B cell (primary cell): ENCODE results near the gene SLC39A11. TPM values are rescaled to one million over a fixed set of nuclear protein-coding genes. Genes with fewer than 3 reads are reported as not detected.

ENCODE experiments used
- ATAC-seq: fragments of 200-7000 bp; cut with Tn5 transposase; one replicate; pipeline ENCODE4 v1.10.0; 2021; ENCODE audit warnings: low read depth, mild to moderate bottlenecking, moderate number of reproducible peaks, moderate library complexity
- CTCF ChIA-PET: fragments of 350-600 bp; sonication (Branson Sonifier 250); formaldehyde crosslinking; loops from one replicate; lab custom pipeline; 2021; ENCODE audit warnings: antibody characterized with exemption, inconsistent platforms; lab: Charles Lee
- POLR2A ChIA-PET: fragments of 350-600 bp; sonication (Branson Sonifier 250); formaldehyde crosslinking; loops from one replicate; lab custom pipeline; 2021; ENCODE audit warnings: antibody characterized with exemption; lab: Charles Lee
- DNase-seq: peaks from one replicate; pipeline ENCODE4 v3.0.0; 2013
- H2AFZ ChIP-seq: 2 replicates; pipeline ENCODE4 v1.6.1; 2012; ENCODE audit warnings: mild to moderate bottlenecking, low read depth, low read length; ENCODE audit not compliant: insufficient read depth, poor library complexity, severe bottlenecking
- H3K27ac ChIP-seq, 2 donors: 1 replicate in 1 of 2; 2 replicates in 1 of 2; pipeline ENCODE4 v1.5.1; 2012 to 2013; ENCODE audit warnings: low read length in 2 of 2, mild to moderate bottlenecking in 2 of 2, moderate library complexity in 1 of 2
- H3K27me3 ChIP-seq, 4 experiments: fragments of 200-600 bp in 1 of 4; sonication (generic) in 1 of 4; replicated peaks in 1 of 4; 1 replicate in 2 of 4; 2 replicates in 2 of 4; pipeline versions ENCODE4 v1.6.1 to v1.7.0; 2013 to 2016; ENCODE audit warnings: low read length in 3 of 4, mild to moderate bottlenecking in 2 of 4, mixed read lengths in 1 of 4, moderate library complexity in 1 of 4; ENCODE audit not compliant: insufficient read depth in 4 of 4, control insufficient read depth in 3 of 4; ENCODE audit errors: control extremely low read depth in 1 of 4
- H3K36me3 ChIP-seq, 2 experiments: replicated peaks in 1 of 2; 1 replicate in 1 of 2; 2 replicates in 1 of 2; pipeline versions ENCODE4 v1.6.1 to v1.7.1; 2013; ENCODE audit warnings: low read length in 1 of 2; ENCODE audit not compliant: insufficient read depth in 2 of 2, control insufficient read depth in 1 of 2; ENCODE audit errors: control extremely low read depth in 1 of 2, extremely low read depth in 1 of 2
- H3K4me1 ChIP-seq, 2 donors: fragments of 200-600 bp in 1 of 2; sonication (generic) in 1 of 2; 1 replicate in 1 of 2; 2 replicates in 1 of 2; pipeline versions ENCODE4 v1.5.1 to v1.6.1; 2013 to 2017; ENCODE audit warnings: low read length in 2 of 2; ENCODE audit not compliant: control insufficient read depth in 2 of 2, insufficient read depth in 2 of 2
- H3K4me2 ChIP-seq: replicated peaks from 2 replicates; pipeline ENCODE3; 2012; ENCODE audit warnings: mild to moderate bottlenecking, low read depth, low read length; ENCODE audit not compliant: poor library complexity, severe bottlenecking
- H3K4me3 ChIP-seq, 5 experiments: fragments of 200-600 bp in 1 of 5; sonication (generic) in 1 of 5; 1 replicate in 3 of 5; 2 replicates in 2 of 5; pipeline versions ENCODE4 v1.5.1 to v1.7.0; 2011 to 2016; ENCODE audit warnings: low read length in 4 of 5, mild to moderate bottlenecking in 4 of 5, low read depth in 2 of 5, control low read depth in 1 of 5, moderate library complexity in 1 of 5; ENCODE audit not compliant: insufficient read depth in 1 of 5; ENCODE audit errors: control extremely low read depth in 1 of 5, extremely low read depth in 1 of 5
- H3K79me2 ChIP-seq: fragments of 200-600 bp; sonication (generic); one replicate; pipeline ENCODE4 v1.6.0; 2016; ENCODE audit warnings: low read length; ENCODE audit not compliant: control insufficient read depth, insufficient read depth
- H3K9ac ChIP-seq: fragments of 200-600 bp; sonication (generic); 2 replicates; pipeline ENCODE4 v1.6.1; 2017; ENCODE audit warnings: mild to moderate bottlenecking, low read length, moderate library complexity
- H3K9me3 ChIP-seq, 3 donors: one replicate each; pipeline versions ENCODE4 v1.6.1 to v1.7.1; 2013; ENCODE audit warnings: low read length in 2 of 3; ENCODE audit not compliant: control insufficient read depth in 2 of 3, insufficient read depth in 1 of 3; ENCODE audit errors: control extremely low read depth in 1 of 3
- H4K20me1 ChIP-seq: 2 replicates; pipeline ENCODE4 v1.6.0; 2012; ENCODE audit warnings: mild to moderate bottlenecking, low read length; ENCODE audit not compliant: insufficient read depth, control insufficient read depth, poor library complexity, severe bottlenecking
- H3K27ac Mint-ChIP-seq: one replicate; pipeline ENCODE4 v1.8.0; 2021; ENCODE audit warnings: mixed read lengths
- H3K27me3 Mint-ChIP-seq: one replicate; pipeline ENCODE4 v1.8.0; 2021; ENCODE audit warnings: mixed read lengths
- H3K4me1 Mint-ChIP-seq: one replicate; pipeline ENCODE4 v1.8.0; 2021; ENCODE audit warnings: mixed read lengths
- H3K4me3 Mint-ChIP-seq: one replicate; pipeline ENCODE4 v1.8.0; 2021; ENCODE audit warnings: mixed read lengths
- H3K9me3 Mint-ChIP-seq: one replicate; pipeline ENCODE4 v1.8.0; 2022; ENCODE audit warnings: mixed read lengths; ENCODE audit not compliant: insufficient read depth
- CTCF ChIP-seq: fragments of 200-600 bp; IDR thresholded peaks from one replicate; pipeline ENCODE4 v1.8.0; 2022; ENCODE audit warnings: antibody characterized with exemption, mild to moderate bottlenecking
- EZH2 ChIP-seq: IDR thresholded peaks from 2 replicates; pipeline ENCODE4 v1.6.1; 2012; ENCODE audit warnings: borderline replicate concordance, low read depth, mild to moderate bottlenecking, moderate library complexity, low read length; ENCODE audit not compliant: insufficient read depth, poor library complexity, severe bottlenecking
- WGBS: methylation state at CpG from one replicate; pipeline ENCODE4 v1.1.5; 2013; ENCODE audit warnings: missing lambda C conversion rate; ENCODE audit not compliant: insufficient coverage; 5-methylcytosine and 5-hydroxymethylcytosine counted together
- intact Hi-C: fragments of 100-400 bp; cut with micrococcal nuclease; formaldehyde crosslinking; loops from one replicate; pipeline ENCODE4 v1.10.0; 2022
- polyA plus RNA-seq: library from polyadenylated mRNA; depleted of rRNA; stranded (reverse); fragments of >200 nt; gene quantifications from 2 replicates; pipeline ENCODE4 v1.2.3, GENCODE V29; 2012
- total RNA-seq, 2 donors: library from RNA; stranded (reverse); fragments of 120-200 nt in 1 of 2; gene quantifications; 1 replicate in 1 of 2; 2 replicates in 1 of 2; pipeline versions ENCODE4 v1.2.3 to v1.2.4, GENCODE V29; 2013 to 2022

Gene SLC39A11
- total and polyA plus RNA-seq, 2 donors (not counting 1 experiment from before 2014, with no cell fraction given) = 6.9 to 39.6 TPM

GRCh38 chr17:72730077-72730476, 362.4 kb downstream of the SLC39A11 start:
- no peak overlapping the region for H3K27ac ChIP-seq
- H2AFZ ChIP-seq = no peak overlapping the region
- H4K20me1 ChIP-seq = no peaks in the 10 kb centered on the region
- H3K4me1 Mint-ChIP-seq = peaks cover 25% of the 10 kb centered on the region
- ChIA-PET POLR2A (no interaction called here), CTCF (no interaction called here)
- H3K27ac Mint-ChIP-seq = no peak overlapping the region
- DNase-seq (no peak), ATAC-seq (no peak)
- no peaks in the 10 kb centered on the region for H3K79me2 ChIP-seq
- H3K4me2 ChIP-seq = no peak overlapping the region
- no peaks in the 10 kb centered on the region for H3K27me3 Mint-ChIP-seq
- intact Hi-C loops = no loop called here
- no peaks in the 10 kb centered on the region for H3K9me3 Mint-ChIP-seq
- no peak overlapping the region for H3K4me3 ChIP-seq
- 52% methylated on average over 6 of the region's 7 CpGs for WGBS
- H3K9ac ChIP-seq = no peak overlapping the region
- H3K4me1 ChIP-seq = peaks cover 14 to 16% of the 10 kb centered on the region in 2 donors
- no peaks in the 10 kb centered on the region for H3K27me3 ChIP-seq
- no peaks in the 10 kb centered on the region for H3K36me3 ChIP-seq
- TF ChIP-seq EZH2 = no peak
- no peak for TF ChIP-seq CTCF
- no peak overlapping the region for H3K4me3 Mint-ChIP-seq
- no peaks in the 10 kb centered on the region for H3K9me3 ChIP-seq

- no peaks in the 10 kb centered on the region for H3K9me3 Mint-ChIP-seq
- TF ChIP-seq CTCF = no peak
- no peak for TF ChIP-seq EZH2
- POLR2A ChIA-PET = interaction anchor here (0.7 kb wide), 1 partner anchor 505 kb away, joined by 9 read pairs; a partner anchor contains a TSS
Measured at GRCh38 chr17:72726936-72727335, 365.6 kb downstream of the SLC39A11 start.

More at GRCh38 chr17:72726936-72727335, 365.6 kb downstream of the SLC39A11 start:
- CTCF ChIA-PET = interaction anchor here (0.6 to 6.0 kb wide), 24 partner anchors 8 to 1841 kb away, joined by 3 to 136 read pairs (median 4); a partner anchor contains a TSS
- Histone ChIP-seq H3K79me2 (no peaks in the 10 kb centered on the region), H3K4me1 (peaks cover 14 to 16% of the 10 kb centered on the region in 2 donors), H3K9ac (peak overlapping the region; percentile 48), H2AFZ (peak overlapping the region; percentile 58), H3K4me2 (peak overlapping the region; percentile 68), H3K36me3 (no peaks in the 10 kb centered on the region), H3K4me3 (peak overlapping the region in 4 of 5 experiments; percentile 25 to 43 (median 37)), H3K27ac (peak overlapping the region in 1 of 2 donors; percentile 38), H3K27me3 (no peaks in the 10 kb centered on the region), H3K9me3 (no peaks in the 10 kb centered on the region), H4K20me1 (no peaks in the 10 kb centered on the region)
- H3K4me3 Mint-ChIP-seq = peak overlapping the region; percentile 88
- H3K27ac Mint-ChIP-seq = peak overlapping the region; percentile 83
- intact Hi-C loops = loop anchor here (1.0 to 5.0 kb wide), 4 partner anchors 260 to 1450 kb away; no protein-coding TSS in a partner anchor
- no peaks in the 10 kb centered on the region for H3K27me3 Mint-ChIP-seq
- DNase-seq (peak; percentile 58), ATAC-seq (peak; percentile 80)
- 6% methylated on average over 9 of the region's 9 CpGs for WGBS
- H3K4me1 Mint-ChIP-seq = peaks cover 25% of the 10 kb centered on the region
